Spleen (tissue), 7 donors: Measurements from ENCODE around the gene TENT5A.

Experiments
- POLR2A ChIP-seq, 3 donors: fragments of 450-650 bp; IDR thresholded peaks; one replicate each; pipeline ENCODE4 v1.5.1; 2017; ENCODE audit warnings: antibody characterized with exemption in 3 of 3, mild to moderate bottlenecking in 1 of 3
- TF ChIP-seq, protein P1 (sequence below), 11 experiments: fragments of 200-600 bp in 7 of 11; fragments of 450-650 bp in 4 of 11; sonication (generic) in 4 of 11; IDR thresholded peaks in 8 of 11; conservative IDR thresholded peaks in 3 of 11; 1 replicate in 7 of 11; 2 replicates in 4 of 11; pipeline versions ENCODE4 v1.4.0 to v1.8.0; 2016 to 2021; ENCODE audit warnings: antibody characterized with exemption in 11 of 11, inconsistent platforms in 4 of 11, mild to moderate bottlenecking in 1 of 11
- donor health status: DM: no; HTN: no; CAD: no; lungs with moderate emphysema.
- donor health status: DM: no; HTN: no; CAD: no.
- donor health status: DM: no; HTN: no; CAD: no.

DNA sequence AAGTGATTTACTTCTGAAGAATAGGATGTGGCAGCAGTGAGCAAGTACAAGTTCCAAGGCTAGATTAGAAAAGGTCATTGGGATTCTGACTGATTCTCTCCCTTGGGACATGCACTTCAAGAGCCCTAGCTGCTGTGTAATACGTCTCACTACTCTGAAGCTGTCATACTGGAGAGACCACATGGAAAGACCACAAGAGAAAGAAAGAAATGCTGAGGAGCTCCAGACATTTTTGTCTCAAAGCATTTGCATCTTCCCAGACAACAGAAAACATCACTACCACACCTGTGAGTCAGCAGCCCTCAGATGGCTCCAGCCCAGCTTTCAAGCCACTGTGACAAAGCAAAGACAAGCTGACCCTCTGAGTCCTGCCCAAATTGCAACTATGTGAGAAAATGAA, 20.7 kb downstream of the TENT5A start:
- no peak for TF ChIP-seq POLR2A (IDR thresholded peaks at IDR 0.05)
- TF ChIP-seq, protein P1, sequence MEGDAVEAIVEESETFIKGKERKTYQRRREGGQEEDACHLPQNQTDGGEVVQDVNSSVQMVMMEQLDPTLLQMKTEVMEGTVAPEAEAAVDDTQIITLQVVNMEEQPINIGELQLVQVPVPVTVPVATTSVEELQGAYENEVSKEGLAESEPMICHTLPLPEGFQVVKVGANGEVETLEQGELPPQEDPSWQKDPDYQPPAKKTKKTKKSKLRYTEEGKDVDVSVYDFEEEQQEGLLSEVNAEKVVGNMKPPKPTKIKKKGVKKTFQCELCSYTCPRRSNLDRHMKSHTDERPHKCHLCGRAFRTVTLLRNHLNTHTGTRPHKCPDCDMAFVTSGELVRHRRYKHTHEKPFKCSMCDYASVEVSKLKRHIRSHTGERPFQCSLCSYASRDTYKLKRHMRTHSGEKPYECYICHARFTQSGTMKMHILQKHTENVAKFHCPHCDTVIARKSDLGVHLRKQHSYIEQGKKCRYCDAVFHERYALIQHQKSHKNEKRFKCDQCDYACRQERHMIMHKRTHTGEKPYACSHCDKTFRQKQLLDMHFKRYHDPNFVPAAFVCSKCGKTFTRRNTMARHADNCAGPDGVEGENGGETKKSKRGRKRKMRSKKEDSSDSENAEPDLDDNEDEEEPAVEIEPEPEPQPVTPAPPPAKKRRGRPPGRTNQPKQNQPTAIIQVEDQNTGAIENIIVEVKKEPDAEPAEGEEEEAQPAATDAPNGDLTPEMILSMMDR (IDR thresholded peaks at IDR 0.05 in 8 of 11, conservative IDR thresholded peaks at IDR 0.05 in 3 of 11), result no peak
